Type B pancreatic cell (in vitro differentiated cells): ENCODE data around the gene APBA2. TPM values are rescaled to one million over a fixed set of nuclear protein-coding genes. Genes with fewer than 3 reads are reported as not detected.

Experiments
- DNase-seq: peaks from one replicate; pipeline ENCODE4 v3.0.0; 2021; ENCODE audit warnings: mixed read lengths; ENCODE audit not compliant: unreplicated experiment; ENCODE audit errors: extremely low spot score
- H3K27ac Mint-ChIP-seq: 2 replicates; pipeline ENCODE4 v1.8.0; 2021; ENCODE audit warnings: mild to moderate bottlenecking, mixed read lengths
- H3K27me3 Mint-ChIP-seq: 2 replicates; pipeline ENCODE4 v1.8.0; 2021; ENCODE audit warnings: mixed read lengths
- H3K36me3 Mint-ChIP-seq: 2 replicates; pipeline ENCODE4 v1.8.0; 2021; ENCODE audit warnings: mixed read lengths
- H3K4me1 Mint-ChIP-seq: one replicate; pipeline ENCODE4 v1.8.0; 2021; ENCODE audit warnings: mixed read lengths; ENCODE audit not compliant: unreplicated experiment
- H3K4me3 Mint-ChIP-seq: 2 replicates; pipeline ENCODE4 v1.8.0; 2021; ENCODE audit warnings: mild to moderate bottlenecking, mixed read lengths
- H3K9me3 Mint-ChIP-seq: 2 replicates; pipeline ENCODE4 v1.8.0; 2021; ENCODE audit warnings: mixed read lengths
- total RNA-seq: library from RNA; stranded (reverse); gene quantifications from 2 replicates; pipeline ENCODE4 v1.2.1, GENCODE V29; 2021; ENCODE audit warnings: low replicate concordance
- TF ChIP-seq, protein P1 (sequence below): fragments of 200-600 bp; sonication (generic); conservative IDR thresholded peaks from 2 replicates; pipeline ENCODE4 v1.5.0; 2021; ENCODE audit warnings: antibody characterized with exemption, mild to moderate bottlenecking

Gene APBA2
- total RNA-seq, 1 donor from 2014 or later = 33.3 TPM

DNA sequence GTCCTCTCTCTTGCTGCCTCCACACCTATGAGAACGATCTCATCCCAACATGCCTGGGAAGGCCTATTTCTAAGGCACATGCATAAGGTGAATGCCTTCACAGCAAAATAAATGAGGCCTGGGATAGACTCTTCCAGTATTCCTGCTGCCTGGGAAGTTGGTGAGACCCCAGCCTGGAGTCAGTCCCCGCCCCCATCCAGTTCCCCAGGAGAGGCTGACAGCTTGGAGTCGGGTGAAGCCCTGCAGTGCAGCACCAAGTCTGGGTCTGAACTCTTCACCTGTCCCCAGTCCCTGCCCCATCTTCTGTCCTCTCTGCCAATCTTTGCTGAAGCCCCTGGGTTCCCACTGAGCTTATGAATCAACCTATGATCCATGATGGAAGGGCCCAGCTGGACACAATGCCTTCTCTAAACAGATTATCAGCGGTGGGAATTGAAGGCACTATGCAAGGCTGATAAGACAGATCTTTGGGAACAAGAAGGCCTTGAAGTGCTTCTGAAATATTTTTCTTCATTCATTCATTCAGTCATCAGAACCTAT is 10.2 kb upstream of the APBA2 start:
- H3K9me3 Mint-ChIP-seq = peaks cover 6% of the 10 kb centered on the region
- DNase-seq = no peak
- peak overlapping the region; percentile 46 for H3K27ac Mint-ChIP-seq
- TF ChIP-seq, protein P1, sequence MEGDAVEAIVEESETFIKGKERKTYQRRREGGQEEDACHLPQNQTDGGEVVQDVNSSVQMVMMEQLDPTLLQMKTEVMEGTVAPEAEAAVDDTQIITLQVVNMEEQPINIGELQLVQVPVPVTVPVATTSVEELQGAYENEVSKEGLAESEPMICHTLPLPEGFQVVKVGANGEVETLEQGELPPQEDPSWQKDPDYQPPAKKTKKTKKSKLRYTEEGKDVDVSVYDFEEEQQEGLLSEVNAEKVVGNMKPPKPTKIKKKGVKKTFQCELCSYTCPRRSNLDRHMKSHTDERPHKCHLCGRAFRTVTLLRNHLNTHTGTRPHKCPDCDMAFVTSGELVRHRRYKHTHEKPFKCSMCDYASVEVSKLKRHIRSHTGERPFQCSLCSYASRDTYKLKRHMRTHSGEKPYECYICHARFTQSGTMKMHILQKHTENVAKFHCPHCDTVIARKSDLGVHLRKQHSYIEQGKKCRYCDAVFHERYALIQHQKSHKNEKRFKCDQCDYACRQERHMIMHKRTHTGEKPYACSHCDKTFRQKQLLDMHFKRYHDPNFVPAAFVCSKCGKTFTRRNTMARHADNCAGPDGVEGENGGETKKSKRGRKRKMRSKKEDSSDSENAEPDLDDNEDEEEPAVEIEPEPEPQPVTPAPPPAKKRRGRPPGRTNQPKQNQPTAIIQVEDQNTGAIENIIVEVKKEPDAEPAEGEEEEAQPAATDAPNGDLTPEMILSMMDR = no peak
- H3K4me1 Mint-ChIP-seq = peaks cover 5% of the 10 kb centered on the region
- H3K4me3 Mint-ChIP-seq = peak overlapping the region; percentile 31
- no peaks in the 10 kb centered on the region for H3K36me3 Mint-ChIP-seq
- peaks cover 15% of the 10 kb centered on the region for H3K27me3 Mint-ChIP-seq

DNA sequence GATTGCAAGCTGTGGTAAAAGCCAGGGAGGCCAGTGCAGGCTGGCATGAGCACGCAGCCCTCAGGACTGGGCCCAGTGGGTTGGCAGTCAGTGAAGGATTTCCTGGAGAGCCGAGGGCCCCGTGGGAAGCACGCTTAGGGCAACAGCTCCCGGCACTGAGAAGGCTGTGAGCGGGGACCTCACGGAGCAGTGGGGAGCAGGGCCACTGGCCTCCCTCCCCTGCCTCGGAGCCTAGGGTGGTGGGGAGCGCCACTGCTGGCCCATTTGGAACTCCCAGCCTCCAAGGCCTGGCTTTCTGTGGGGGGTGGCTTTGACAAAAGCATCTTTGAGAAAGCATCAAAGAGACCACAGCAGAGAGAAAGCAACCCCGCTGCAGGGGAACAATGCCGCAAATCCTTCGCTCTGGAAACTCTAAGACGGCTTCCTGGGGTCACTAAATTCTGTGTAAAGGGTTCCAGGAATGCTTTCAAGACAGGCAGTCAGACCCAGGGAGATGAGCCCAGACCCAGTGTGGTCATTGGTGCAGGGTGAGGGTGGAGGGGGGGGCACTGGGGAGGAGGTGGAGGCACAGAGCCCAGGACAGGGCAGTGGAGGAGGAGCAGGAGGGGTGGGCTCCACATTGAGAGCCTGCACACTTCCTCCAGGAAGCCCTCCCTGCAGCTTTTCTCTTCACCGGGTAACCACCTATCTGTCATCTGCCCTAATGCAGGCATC is 9.5 kb upstream of the APBA2 start:
- Mint-ChIP-seq H3K4me3 (no peak overlapping the region), H3K4me1 (peaks cover 7% of the 10 kb centered on the region), H3K9me3 (peaks cover 5% of the 10 kb centered on the region), H3K27ac (peak overlapping the region; percentile 46), H3K27me3 (peaks cover 15% of the 10 kb centered on the region), H3K36me3 (no peaks in the 10 kb centered on the region)
- TF ChIP-seq, protein P1 = no peak
- DNase-seq = no peak

DNA sequence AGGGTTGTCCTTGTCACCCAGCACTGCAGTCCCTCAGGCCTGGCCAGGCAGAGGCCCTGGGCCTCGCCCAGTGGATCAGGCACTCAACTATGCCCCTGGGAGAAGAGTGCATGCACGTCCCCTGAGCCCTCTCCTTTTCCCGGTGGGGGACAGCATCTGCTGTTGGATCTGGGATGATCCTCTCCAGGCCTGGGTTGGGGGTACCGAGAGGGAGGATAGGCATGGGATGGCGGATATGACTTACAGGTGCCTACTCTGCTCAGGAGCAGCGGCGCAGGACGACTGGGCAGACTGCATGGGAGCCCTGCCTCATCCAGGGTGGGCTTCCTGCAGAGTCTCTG is 9.0 kb upstream of the APBA2 start:
- TF ChIP-seq, protein P1 = no peak
- DNase-seq = no peak

DNA sequence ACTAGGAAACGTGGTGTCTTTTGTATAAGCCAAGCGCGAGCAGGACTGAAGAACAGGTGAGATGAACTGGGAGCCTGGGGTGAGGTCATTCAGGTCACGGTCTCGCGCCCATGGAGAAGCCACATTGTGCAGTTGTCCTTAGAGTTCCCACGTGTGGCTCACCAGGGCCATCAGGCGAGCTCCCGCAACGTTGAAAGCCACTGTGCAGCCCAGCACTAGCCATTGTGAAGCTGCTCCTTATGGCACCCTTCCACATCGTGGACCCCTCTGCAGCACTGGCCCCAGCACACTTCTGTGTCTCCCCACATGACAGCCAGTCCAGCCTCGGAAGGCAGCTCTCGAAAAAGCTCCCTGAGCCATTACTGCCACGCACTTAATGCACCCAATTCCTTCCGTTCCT is 7.6 kb upstream of the APBA2 start:
- Mint-ChIP-seq H3K27ac (no peak overlapping the region), H3K36me3 (no peaks in the 10 kb centered on the region), H3K27me3 (peaks cover 15% of the 10 kb centered on the region), H3K9me3 (no peaks in the 10 kb centered on the region), H3K4me3 (no peak overlapping the region), H3K4me1 (peaks cover 8% of the 10 kb centered on the region)
- TF ChIP-seq, protein P1 = no peak
- no peak for DNase-seq

More for the DNA sequence above, 9.0 kb upstream of the APBA2 start:
- Mint-ChIP-seq H3K4me3 (no peak overlapping the region), H3K27me3 (peaks cover 15% of the 10 kb centered on the region), H3K4me1 (peaks cover 8% of the 10 kb centered on the region), H3K9me3 (no peaks in the 10 kb centered on the region), H3K36me3 (no peaks in the 10 kb centered on the region), H3K27ac (no peak overlapping the region)

DNA sequence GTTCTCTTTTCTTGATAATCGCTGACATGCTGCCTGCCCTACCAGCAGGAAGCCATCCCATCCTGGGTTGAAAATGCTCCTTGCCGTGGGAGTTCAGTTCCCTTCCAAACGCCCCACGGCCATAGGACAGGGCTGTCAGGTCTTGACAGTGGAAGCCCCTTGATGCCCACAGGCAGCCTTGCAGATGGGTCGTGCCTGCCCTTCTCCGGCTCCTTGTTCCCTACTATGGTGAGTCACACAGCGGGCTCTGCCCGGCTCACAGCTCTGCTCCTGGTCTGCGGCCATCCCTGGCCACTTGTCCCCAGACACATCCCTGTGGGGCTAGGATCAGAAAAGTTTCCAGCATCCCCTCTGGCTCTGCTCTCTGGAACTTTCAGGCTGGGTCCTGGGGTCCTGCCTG is 6.2 kb upstream of the APBA2 start:
- Mint-ChIP-seq H3K27me3 (peaks cover 18% of the 10 kb centered on the region), H3K36me3 (no peaks in the 10 kb centered on the region), H3K9me3 (no peaks in the 10 kb centered on the region), H3K4me1 (peaks cover 3% of the 10 kb centered on the region), H3K4me3 (no peak overlapping the region), H3K27ac (no peak overlapping the region)
- TF ChIP-seq, protein P1 = no peak
- no peak for DNase-seq
